Muscle of back (tissue), 11 donors: ENCODE results near the gene VRK2. TPM values are rescaled to one million over a fixed set of nuclear protein-coding genes. Genes with fewer than 3 reads are reported as not detected.
"Not testable (repeated sequence)": the region's sequence is repeated elsewhere in the genome, so short reads cannot be mapped to it uniquely, and the experiment has no call there.

Source experiments
- DNase-seq, 3 donors: peaks; one replicate each; pipeline versions ENCODE4 v3.0.0 to v3.0.0-alpha.2; 2013
- polyA plus RNA-seq, 10 donors: library from polyadenylated mRNA; unstranded; fragments of 120-200 nt; gene quantifications; one replicate each; pipeline ENCODE4 v1.2.1, GENCODE V29; 2013; ENCODE audit not compliant: insufficient read length in 10 of 10

The VRK2 gene
- polyA plus RNA-seq, 10 donors = 10.4 to 16.6 (median 15.1) TPM

- no peak for DNase-seq
Measured at GRCh38 chr2:58052978-58053377, 6.4 kb downstream of the VRK2 start.

GRCh38 chr2:58054264-58054663 is 7.7 kb downstream of the VRK2 start:
- no peak for DNase-seq

- no peak for DNase-seq
Measured at GRCh38 chr2:58055033-58055786, 8.6 kb downstream of the VRK2 start.

GRCh38 chr2:58056192-58056916 is 9.7 kb downstream of the VRK2 start:
- no peak for DNase-seq

GRCh38 chr2:58057707-58058530 is 11.3 kb downstream of the VRK2 start:
- no peak for DNase-seq

GRCh38 chr2:58063641-58064040 is 17.0 kb downstream of the VRK2 start:
- peak in 1 of 3 donors; percentile 46 for DNase-seq

- no peak for DNase-seq
Measured at GRCh38 chr2:58064086-58064485, 17.5 kb downstream of the VRK2 start.

- DNase-seq = no peak
Measured at GRCh38 chr2:58065248-58065647, 18.6 kb downstream of the VRK2 start.

- DNase-seq = no peak
Measured at GRCh38 chr2:58067001-58067400, 20.4 kb downstream of the VRK2 start.

GRCh38 chr2:58070765-58071164 is 24.2 kb downstream of the VRK2 start:
- DNase-seq = no peak

GRCh38 chr2:58072102-58072501 is 25.5 kb downstream of the VRK2 start:
- DNase-seq = no peak

- no peak for DNase-seq
Measured at GRCh38 chr2:58073008-58073407, 26.4 kb downstream of the VRK2 start.

- no peak for DNase-seq
Measured at GRCh38 chr2:58073751-58074150, 27.1 kb downstream of the VRK2 start.

GRCh38 chr2:58081000-58081399 is 34.4 kb downstream of the VRK2 start:
- no peak for DNase-seq

- no peak for DNase-seq
Measured at GRCh38 chr2:58089081-58089480, 42.5 kb downstream of the VRK2 start.

- DNase-seq = not testable (repeated sequence)
Measured at GRCh38 chr2:58092772-58093171, 46.2 kb downstream of the VRK2 start.

GRCh38 chr2:58097025-58097424 is 50.4 kb downstream of the VRK2 start:
- DNase-seq = no peak

GRCh38 chr2:58098254-58099095 is 51.9 kb downstream of the VRK2 start:
- DNase-seq = no peak

- DNase-seq = no peak
Measured at GRCh38 chr2:58099096-58099769, 52.6 kb downstream of the VRK2 start.

GRCh38 chr2:58101500-58101899 is 54.9 kb downstream of the VRK2 start:
- no peak for DNase-seq

GRCh38 chr2:58106896-58107295 is 60.3 kb downstream of the VRK2 start:
- DNase-seq = no peak
